ENCODE data around the gene CCDC107. TPM values are rescaled to one million over a fixed set of nuclear protein-coding genes. Genes with fewer than 3 reads are reported as not detected.

Gene CCDC107
- total and polyA plus RNA-seq, 9 of the 15 experiments (the other 6 are each of a cell fraction or from before 2014, with no cell fraction given), result 0.35 to 11.3 (median 6.9) TPM; not detected in 1

- TF ChIP-seq MGA (IDR thresholded peaks at IDR 0.05), result 0 out of 2 replicates have a peak, but pooled peaks have one; percentile 33
- TF ChIP-seq ARHGAP35 (IDR thresholded peaks at IDR 0.05; ENCODE audit: partially characterized antibody), result no peak
- TF ChIP-seq JUN (IDR thresholded peaks at IDR 0.05; ENCODE audit: borderline replicate concordance, low read depth, low read length), result no peak
- TF ChIP-seq JUN (CRISPR knock-in tag; IDR thresholded peaks at IDR 0.05; ENCODE audit: borderline replicate concordance), result no peak
- no peak for TF ChIP-seq CAMTA2 (CRISPR knock-in tag; conservative IDR thresholded peaks at IDR 0.05)
- TF ChIP-seq RBM34 (IDR thresholded peaks at IDR 0.05; ENCODE audit: borderline replicate concordance, insufficient read depth, low read length), result no peak
- TF ChIP-seq POLR2G (IDR thresholded peaks at IDR 0.05; ENCODE audit: low read depth, low read length), result peak; percentile 79
- TF ChIP-seq ZBTB11 (CRISPR knock-in tag; IDR thresholded peaks at IDR 0.05), result no peak
- TF ChIP-seq ZNF785 (CRISPR knock-in tag; IDR thresholded peaks at IDR 0.05), result no peak
- no peak for TF ChIP-seq ZC3H11A (IDR thresholded peaks at IDR 0.05; ENCODE audit: low read depth, low read length)
- TF ChIP-seq NFE2L1 (tag; IDR thresholded peaks at IDR 0.05; ENCODE audit: borderline replicate concordance, low read depth), result no peak
- TF ChIP-seq ZNF197 (CRISPR knock-in tag; IDR thresholded peaks at IDR 0.05; ENCODE audit: low read depth), result no peak
Observed at GRCh38 chr9:35690614-35691333, 32.7 kb downstream of the CCDC107 start (continued).

Measured in K562 (cell line).